SK-N-MC (cell line): ENCODE data around the gene PPARG.

ENCODE experiments used
- EZH2 ChIP-seq: fragments of 200-600 bp; sonication (generic); IDR thresholded peaks from one replicate; pipeline ENCODE4 v1.6.1; 2017; ENCODE audit warnings: antibody characterized with exemption
- POLR2AphosphoS5 ChIP-seq: IDR thresholded peaks from 2 replicates; pipeline ENCODE4 v1.6.1; 2012; ENCODE audit warnings: mild to moderate bottlenecking, low read depth, low read length, borderline replicate concordance

GRCh38 chr3:12280357-12280806, 8.5 kb upstream of the PPARG start:
- TF ChIP-seq POLR2AphosphoS5 (no peak), EZH2 (no peak)
